Vagina (tissue), 2 donors: ENCODE measurements around the gene CALML5.

Experiments used
- CTCF ChIP-seq, 3 experiments: fragments of 450-650 bp in 2 of 3; fragments of 200-600 bp in 1 of 3; sonication (generic) in 1 of 3; IDR thresholded peaks; one replicate each; pipeline ENCODE4 v1.5.1; 2017 to 2019; ENCODE audit warnings: antibody characterized with exemption in 3 of 3, mild to moderate bottlenecking in 2 of 3, moderate library complexity in 2 of 3
- POLR2A ChIP-seq, 2 donors: fragments of 450-650 bp; IDR thresholded peaks; one replicate each; pipeline ENCODE4 v1.6.1; 2017; ENCODE audit warnings: antibody characterized with exemption in 2 of 2, mild to moderate bottlenecking in 2 of 2, moderate library complexity in 2 of 2

GRCh38 chr10:5464546-5464945, 34.8 kb downstream of the CALML5 start:
- no peak for TF ChIP-seq CTCF (IDR thresholded peaks at IDR 0.05)
- TF ChIP-seq POLR2A (IDR thresholded peaks at IDR 0.05) = no peak
